Adrenal gland (tissue), 5 donors: Measurements from ENCODE around the gene NRXN3.

Source experiments
- CTCF ChIP-seq, 6 experiments: fragments of 450-650 bp in 4 of 6; fragments of 200-600 bp in 2 of 6; sonication (generic) in 1 of 6; IDR thresholded peaks; 1 replicate in 5 of 6; 2 replicates in 1 of 6; pipeline versions ENCODE4 v1.5.1 to v1.8.0; 2016 to 2021; ENCODE audit warnings: antibody characterized with exemption in 6 of 6, mild to moderate bottlenecking in 2 of 6, moderate library complexity in 1 of 6
- POLR2A ChIP-seq, 2 donors: fragments of 450-650 bp; IDR thresholded peaks; one replicate each; pipeline ENCODE4 v1.6.1; 2017; ENCODE audit warnings: antibody characterized with exemption in 2 of 2, mild to moderate bottlenecking in 2 of 2, moderate library complexity in 1 of 2
- donor health status: DM: no; HTN: no; CAD: no.

DNA sequence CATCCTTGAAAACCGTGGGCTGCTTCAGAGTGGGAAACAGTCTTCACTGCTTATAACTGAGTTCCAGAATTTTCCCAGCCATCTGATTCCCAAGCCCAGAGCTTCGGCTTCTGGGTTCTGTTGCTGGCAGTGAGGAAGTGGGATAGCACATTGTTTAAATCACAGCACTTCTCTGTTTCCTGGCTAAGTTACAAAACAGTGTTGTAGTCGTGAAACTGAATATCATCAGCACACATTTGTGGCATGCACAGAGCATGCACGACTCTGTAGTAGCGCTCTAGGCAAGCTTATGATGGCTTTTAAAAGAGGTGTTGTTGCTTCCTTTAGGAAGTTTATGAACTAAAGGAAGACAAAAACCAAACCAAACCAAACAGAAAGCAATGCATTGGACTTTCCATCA is 1005.5 kb downstream of the NRXN3 start:
- TF ChIP-seq CTCF (IDR thresholded peaks at IDR 0.05) (no peak), POLR2A (IDR thresholded peaks at IDR 0.05) (no peak)
